GM23338 (cell line): ENCODE data around the gene NCBP1. TPM values are rescaled to one million over a fixed set of nuclear protein-coding genes. Genes with fewer than 3 reads are reported as not detected.

Source experiments
- ATAC-seq: fragments of 200-7000 bp; cut with Tn5 transposase; 3 replicates; pipeline ENCODE4 v1.9.1; 2020
- DNase-seq: peaks from one replicate; pipeline ENCODE4 v3.0.0-alpha.2; 2015; ENCODE audit warnings: low spot score
- H2AFZ ChIP-seq: fragments of 200-600 bp; sonication (generic); 2 replicates; pipeline ENCODE4 v1.8.0; 2016; ENCODE audit warnings: antibody characterized with exemption, mild to moderate bottlenecking, moderate library complexity
- H3F3A ChIP-seq: fragments of 200-600 bp; sonication (generic); replicated peaks from 2 replicates; pipeline ENCODE4 v1.8.0; 2017; ENCODE audit warnings: antibody characterized with exemption, mixed run types, low read depth
- H3K27ac ChIP-seq: fragments of 200-600 bp; sonication (generic); 2 replicates; pipeline ENCODE4 v1.6.1; 2016; ENCODE audit warnings: low read depth
- H3K27me3 ChIP-seq: fragments of 200-600 bp; sonication (generic); 2 replicates; pipeline ENCODE4 v1.8.0; 2016; ENCODE audit warnings: mild to moderate bottlenecking, mixed run types, moderate library complexity; ENCODE audit not compliant: insufficient read depth
- H3K36me3 ChIP-seq: fragments of 200-600 bp; sonication (generic); 2 replicates; pipeline ENCODE4 v1.8.0; 2016; ENCODE audit warnings: mild to moderate bottlenecking; ENCODE audit not compliant: insufficient read depth
- H3K4me1 ChIP-seq: fragments of 200-600 bp; sonication (generic); 2 replicates; pipeline ENCODE4 v1.8.0; 2016; ENCODE audit warnings: mild to moderate bottlenecking, moderate library complexity; ENCODE audit not compliant: insufficient read depth
- H3K4me2 ChIP-seq: fragments of 200-600 bp; sonication (generic); 2 replicates; pipeline ENCODE4 v1.7.1; 2017; ENCODE audit warnings: mixed run types
- H3K4me3 ChIP-seq: fragments of 200-600 bp; sonication (generic); 2 replicates; pipeline ENCODE4 v1.6.1; 2016; ENCODE audit warnings: mixed run types
- H3K79me2 ChIP-seq: fragments of 200-600 bp; sonication (generic); replicated peaks from 2 replicates; pipeline ENCODE4 v1.8.0; 2017; ENCODE audit warnings: mild to moderate bottlenecking; ENCODE audit not compliant: insufficient read depth
- H3K9me2 ChIP-seq: fragments of 200-600 bp; sonication (generic); 2 replicates; pipeline ENCODE4 v1.8.0; 2017; ENCODE audit not compliant: insufficient read depth
- H4K20me1 ChIP-seq: fragments of 200-600 bp; sonication (generic); replicated peaks from 2 replicates; pipeline ENCODE4 v1.8.0; 2017; ENCODE audit warnings: mild to moderate bottlenecking; ENCODE audit not compliant: insufficient read depth
- H3K27ac Mint-ChIP-seq: 2 replicates; pipeline ENCODE4 v1.8.0; 2020; ENCODE audit warnings: inconsistent platforms, mild to moderate bottlenecking, moderate library complexity, mixed read lengths
- H3K27me3 Mint-ChIP-seq: 3 replicates; pipeline ENCODE4 v1.8.0; 2022; ENCODE audit warnings: low read depth, mild to moderate bottlenecking, moderate library complexity, mixed read lengths, inconsistent platforms; ENCODE audit not compliant: insufficient read depth, poor library complexity
- H3K36me3 Mint-ChIP-seq: 3 replicates; pipeline ENCODE4 v1.8.0; 2021; ENCODE audit warnings: low read depth, mild to moderate bottlenecking, inconsistent platforms, moderate library complexity, mixed read lengths
- H3K4me1 Mint-ChIP-seq: 3 replicates; pipeline ENCODE4 v1.8.0; 2020; ENCODE audit warnings: mild to moderate bottlenecking, inconsistent platforms, mixed read lengths
- H3K4me3 Mint-ChIP-seq: 3 replicates; pipeline ENCODE4 v1.8.0; 2021; ENCODE audit warnings: moderate library complexity, mild to moderate bottlenecking, inconsistent platforms, mixed read lengths
- H3K9me3 Mint-ChIP-seq: 3 replicates; pipeline ENCODE4 v1.8.0; 2020; ENCODE audit warnings: moderate library complexity, mild to moderate bottlenecking, inconsistent platforms, mixed read lengths
- NANOG ChIP-seq: IDR thresholded peaks from 2 replicates; pipeline ENCODE4 v1.6.1; 2016; ENCODE audit warnings: antibody characterized with exemption, borderline replicate concordance
- POLR2AphosphoS5 ChIP-seq: IDR thresholded peaks from 2 replicates; pipeline ENCODE4 v1.6.1; 2016; ENCODE audit warnings: antibody characterized with exemption, low read depth
- ZNF114 ChIP-seq: fragments of 250-450 bp; sonication (Bioruptor Pico); IDR thresholded peaks from 2 replicates; pipeline ENCODE4 v1.5.0; 2020; ENCODE audit warnings: mild to moderate bottlenecking, moderate library complexity
- ZNF331 ChIP-seq: fragments of 250-450 bp; sonication (Bioruptor Pico); IDR thresholded peaks from 2 replicates; pipeline ENCODE4 v1.5.0; 2020; ENCODE audit warnings: low read depth, mild to moderate bottlenecking, moderate library complexity
- polyA plus RNA-seq: library from polyadenylated mRNA; unstranded; fragments of >200 nt; fragmentation: Nextera tagmentation; extraction: Ambion mirVana; gene quantifications from 2 replicates; pipeline ENCODE4 v1.2.1, GENCODE V29; 2016
- total RNA-seq: library from RNA; depleted of rRNA; stranded (reverse); fragments of >200 nt; shearing (Covaris generic); gene quantifications from 2 replicates; pipeline ENCODE4 v1.2.3, GENCODE V29; 2014
- TF ChIP-seq, protein P1 (sequence below): fragments of 250-450 bp; sonication (Bioruptor Pico); IDR thresholded peaks from 2 replicates; pipeline ENCODE4 v1.5.0; 2020; ENCODE audit warnings: mild to moderate bottlenecking, moderate library complexity
- TF ChIP-seq, protein P2 (sequence below), 2 experiments: fragments of 200-600 bp in 1 of 2; sonication (generic) in 1 of 2; conservative IDR thresholded peaks; 2 replicates each; pipeline versions ENCODE4 v1.5.1 to v1.6.1; 2016 to 2017; ENCODE audit warnings: antibody characterized with exemption in 2 of 2, low read depth in 2 of 2, mild to moderate bottlenecking in 2 of 2, moderate library complexity in 1 of 2

The NCBP1 gene
- total and polyA plus RNA-seq, 2 experiments from 2014 or later = 43.9 to 60.2 TPM

GRCh38 chr9:97604901-97605645 is 28.5 kb upstream of the NCBP1 start (continued):
- TF ChIP-seq, protein P1, sequence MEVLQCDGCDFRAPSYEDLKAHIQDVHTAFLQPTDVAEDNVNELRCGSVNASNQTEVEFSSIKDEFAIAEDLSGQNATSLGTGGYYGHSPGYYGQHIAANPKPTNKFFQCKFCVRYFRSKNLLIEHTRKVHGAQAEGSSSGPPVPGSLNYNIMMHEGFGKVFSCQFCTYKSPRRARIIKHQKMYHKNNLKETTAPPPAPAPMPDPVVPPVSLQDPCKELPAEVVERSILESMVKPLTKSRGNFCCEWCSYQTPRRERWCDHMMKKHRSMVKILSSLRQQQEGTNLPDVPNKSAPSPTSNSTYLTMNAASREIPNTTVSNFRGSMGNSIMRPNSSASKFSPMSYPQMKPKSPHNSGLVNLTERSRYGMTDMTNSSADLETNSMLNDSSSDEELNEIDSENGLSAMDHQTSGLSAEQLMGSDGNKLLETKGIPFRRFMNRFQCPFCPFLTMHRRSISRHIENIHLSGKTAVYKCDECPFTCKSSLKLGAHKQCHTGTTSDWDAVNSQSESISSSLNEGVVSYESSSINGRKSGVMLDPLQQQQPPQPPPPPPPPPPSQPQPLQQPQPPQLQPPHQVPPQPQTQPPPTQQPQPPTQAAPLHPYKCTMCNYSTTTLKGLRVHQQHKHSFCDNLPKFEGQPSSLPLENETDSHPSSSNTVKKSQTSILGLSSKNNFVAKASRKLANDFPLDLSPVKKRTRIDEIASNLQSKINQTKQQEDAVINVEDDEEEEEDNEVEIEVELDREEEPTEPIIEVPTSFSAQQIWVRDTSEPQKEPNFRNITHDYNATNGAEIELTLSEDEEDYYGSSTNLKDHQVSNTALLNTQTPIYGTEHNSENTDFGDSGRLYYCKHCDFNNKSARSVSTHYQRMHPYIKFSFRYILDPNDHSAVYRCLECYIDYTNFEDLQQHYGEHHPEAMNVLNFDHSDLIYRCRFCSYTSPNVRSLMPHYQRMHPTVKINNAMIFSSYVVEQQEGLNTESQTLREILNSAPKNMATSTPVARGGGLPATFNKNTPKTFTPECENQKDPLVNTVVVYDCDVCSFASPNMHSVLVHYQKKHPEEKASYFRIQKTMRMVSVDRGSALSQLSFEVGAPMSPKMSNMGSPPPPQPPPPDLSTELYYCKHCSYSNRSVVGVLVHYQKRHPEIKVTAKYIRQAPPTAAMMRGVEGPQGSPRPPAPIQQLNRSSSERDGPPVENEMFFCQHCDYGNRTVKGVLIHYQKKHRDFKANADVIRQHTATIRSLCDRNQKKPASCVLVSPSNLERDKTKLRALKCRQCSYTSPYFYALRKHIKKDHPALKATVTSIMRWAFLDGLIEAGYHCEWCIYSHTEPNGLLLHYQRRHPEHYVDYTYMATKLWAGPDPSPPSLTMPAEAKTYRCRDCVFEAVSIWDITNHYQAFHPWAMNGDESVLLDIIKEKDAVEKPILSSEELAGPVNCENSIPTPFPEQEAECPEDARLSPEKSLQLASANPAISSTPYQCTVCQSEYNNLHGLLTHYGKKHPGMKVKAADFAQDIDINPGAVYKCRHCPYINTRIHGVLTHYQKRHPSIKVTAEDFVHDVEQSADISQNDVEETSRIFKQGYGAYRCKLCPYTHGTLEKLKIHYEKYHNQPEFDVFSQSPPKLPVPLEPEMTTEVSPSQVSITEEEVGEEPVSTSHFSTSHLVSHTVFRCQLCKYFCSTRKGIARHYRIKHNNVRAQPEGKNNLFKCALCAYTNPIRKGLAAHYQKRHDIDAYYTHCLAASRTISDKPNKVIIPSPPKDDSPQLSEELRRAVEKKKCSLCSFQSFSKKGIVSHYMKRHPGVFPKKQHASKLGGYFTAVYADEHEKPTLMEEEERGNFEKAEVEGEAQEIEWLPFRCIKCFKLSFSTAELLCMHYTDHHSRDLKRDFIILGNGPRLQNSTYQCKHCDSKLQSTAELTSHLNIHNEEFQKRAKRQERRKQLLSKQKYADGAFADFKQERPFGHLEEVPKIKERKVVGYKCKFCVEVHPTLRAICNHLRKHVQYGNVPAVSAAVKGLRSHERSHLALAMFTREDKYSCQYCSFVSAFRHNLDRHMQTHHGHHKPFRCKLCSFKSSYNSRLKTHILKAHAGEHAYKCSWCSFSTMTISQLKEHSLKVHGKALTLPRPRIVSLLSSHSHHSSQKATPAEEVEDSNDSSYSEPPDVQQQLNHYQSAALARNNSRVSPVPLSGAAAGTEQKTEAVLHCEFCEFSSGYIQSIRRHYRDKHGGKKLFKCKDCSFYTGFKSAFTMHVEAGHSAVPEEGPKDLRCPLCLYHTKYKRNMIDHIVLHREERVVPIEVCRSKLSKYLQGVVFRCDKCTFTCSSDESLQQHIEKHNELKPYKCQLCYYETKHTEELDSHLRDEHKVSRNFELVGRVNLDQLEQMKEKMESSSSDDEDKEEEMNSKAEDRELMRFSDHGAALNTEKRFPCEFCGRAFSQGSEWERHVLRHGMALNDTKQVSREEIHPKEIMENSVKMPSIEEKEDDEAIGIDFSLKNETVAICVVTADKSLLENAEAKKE (CRISPR knock-in tag) = no peak
- TF ChIP-seq POLR2AphosphoS5 (no peak), ZNF331 (CRISPR knock-in tag) (no peak), ZNF114 (CRISPR knock-in tag) (no peak)

DNA sequence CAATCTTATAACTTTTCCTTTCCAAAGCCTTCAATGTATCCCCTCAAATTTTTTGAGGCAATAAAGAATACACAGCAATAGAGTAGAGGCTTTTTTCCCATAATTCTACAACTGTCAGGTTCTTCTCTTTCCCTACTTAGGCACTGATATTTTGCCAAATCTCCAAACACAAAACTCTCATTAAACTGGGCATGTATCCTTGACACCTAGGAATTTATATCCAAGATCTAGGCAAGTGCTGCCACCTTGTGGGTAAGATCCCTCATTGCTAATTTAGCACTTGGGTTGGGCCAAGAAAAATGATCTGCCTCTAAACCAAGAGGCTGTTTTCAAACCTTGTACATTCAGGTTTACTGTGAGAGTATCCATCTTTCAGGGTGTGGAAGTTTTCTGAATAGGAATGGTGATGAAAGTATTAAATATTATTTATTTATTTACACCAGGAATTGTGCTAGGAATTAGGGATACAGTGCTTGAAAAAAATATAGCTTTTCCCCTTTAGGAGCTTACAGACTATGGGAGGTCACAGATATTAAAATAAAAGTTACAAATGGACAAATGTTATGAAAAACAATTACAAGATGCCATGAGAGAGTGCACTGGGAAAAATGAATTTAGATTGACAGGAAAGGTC is 18.1 kb upstream of the NCBP1 start:
- H3K27ac ChIP-seq = no peak overlapping the region

More for the DNA sequence above, 18.1 kb upstream of the NCBP1 start:
- Histone ChIP-seq H2AFZ (no peak overlapping the region), H4K20me1 (no peaks in the 10 kb centered on the region; the same call in 1 of the 2 replicates), H3K27me3 (no peaks in the 10 kb centered on the region), H3K9me2 (no peaks in the 10 kb centered on the region), H3K4me3 (no peak overlapping the region), H3K79me2 (no peaks in the 10 kb centered on the region), H3K36me3 (0 out of 2 replicates have a peak, but pooled peaks cover 8% of the 10 kb centered on the region), H3K4me1 (no peaks in the 10 kb centered on the region), H3F3A (no peaks in the 10 kb centered on the region), H3K4me2 (no peak overlapping the region)
- TF ChIP-seq POLR2AphosphoS5 = no peak
- TF ChIP-seq NANOG = no peak
- TF ChIP-seq, protein P2, sequence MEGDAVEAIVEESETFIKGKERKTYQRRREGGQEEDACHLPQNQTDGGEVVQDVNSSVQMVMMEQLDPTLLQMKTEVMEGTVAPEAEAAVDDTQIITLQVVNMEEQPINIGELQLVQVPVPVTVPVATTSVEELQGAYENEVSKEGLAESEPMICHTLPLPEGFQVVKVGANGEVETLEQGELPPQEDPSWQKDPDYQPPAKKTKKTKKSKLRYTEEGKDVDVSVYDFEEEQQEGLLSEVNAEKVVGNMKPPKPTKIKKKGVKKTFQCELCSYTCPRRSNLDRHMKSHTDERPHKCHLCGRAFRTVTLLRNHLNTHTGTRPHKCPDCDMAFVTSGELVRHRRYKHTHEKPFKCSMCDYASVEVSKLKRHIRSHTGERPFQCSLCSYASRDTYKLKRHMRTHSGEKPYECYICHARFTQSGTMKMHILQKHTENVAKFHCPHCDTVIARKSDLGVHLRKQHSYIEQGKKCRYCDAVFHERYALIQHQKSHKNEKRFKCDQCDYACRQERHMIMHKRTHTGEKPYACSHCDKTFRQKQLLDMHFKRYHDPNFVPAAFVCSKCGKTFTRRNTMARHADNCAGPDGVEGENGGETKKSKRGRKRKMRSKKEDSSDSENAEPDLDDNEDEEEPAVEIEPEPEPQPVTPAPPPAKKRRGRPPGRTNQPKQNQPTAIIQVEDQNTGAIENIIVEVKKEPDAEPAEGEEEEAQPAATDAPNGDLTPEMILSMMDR (conservative IDR thresholded peaks at IDR 0.05; ENCODE audit: low read depth in 2 of 2) = peak; percentile 83 to 87
- DNase-seq (peak; percentile 79), ATAC-seq (peak; percentile 54)
- Mint-ChIP-seq H3K4me3 (no peak overlapping the region), H3K9me3 (peaks cover 9% of the 10 kb centered on the region; the same call in 2 of the 3 replicates), H3K27me3 (no peaks in the 10 kb centered on the region), H3K4me1 (no peaks in the 10 kb centered on the region; the same call in 2 of the 3 replicates), H3K36me3 (peaks cover 42% of the 10 kb centered on the region), H3K27ac (no peak overlapping the region)
